ENCODE results near the gene TCL1B. TPM values are rescaled to one million over a fixed set of nuclear protein-coding genes. Genes with fewer than 3 reads are reported as not detected.

Gene TCL1B
- total and polyA plus RNA-seq, 4 donors, result 0.19 TPM; not detected in 3

DNA sequence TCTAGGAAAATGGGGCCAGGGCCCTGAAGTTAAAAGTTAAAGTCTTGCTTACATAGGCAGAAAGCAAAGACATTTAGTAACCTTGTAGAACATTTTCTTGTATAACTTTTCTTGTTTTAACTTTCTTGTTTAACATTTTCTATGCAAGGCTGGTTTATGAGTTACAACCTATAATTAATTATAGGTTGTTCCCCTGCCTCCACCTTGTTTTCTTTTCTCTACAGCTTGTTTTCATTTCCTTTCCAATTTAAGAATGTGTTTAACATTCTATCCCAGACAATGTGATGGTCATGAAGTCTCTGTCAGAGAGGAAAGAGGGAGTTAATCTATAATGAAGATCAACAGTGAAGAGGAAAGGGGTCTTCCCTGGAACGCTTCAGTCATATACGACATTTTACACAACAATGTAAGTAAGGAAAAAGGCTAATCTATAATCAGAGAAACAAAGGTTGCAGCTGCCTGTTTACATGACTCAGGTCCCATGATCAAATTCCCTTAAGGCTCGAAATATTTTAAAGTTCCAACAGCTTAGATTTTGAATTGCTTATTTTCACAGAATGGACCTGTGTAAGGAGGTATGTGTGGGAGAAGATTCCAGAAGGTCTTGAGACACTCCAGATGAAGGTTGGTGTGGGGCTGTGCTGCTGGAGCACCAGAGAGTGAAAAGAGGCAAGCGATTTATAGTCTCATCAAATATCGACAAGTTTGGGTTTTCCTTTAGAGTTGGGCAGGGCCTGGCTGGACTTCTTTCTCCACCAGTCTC is 34.2 kb upstream of the TCL1B start:
- Histone ChIP-seq H3K27ac (ENCODE audit: low read depth in 1 of 2, low read length in 2 of 2) (no peak overlapping the region), H3K4me3 (ENCODE audit: low read depth in 1 of 3, low read length in 3 of 3) (no peak overlapping the region), H3K9me3 (ENCODE audit: control insufficient read depth in 4 of 4, low read length in 3 of 4) (no peaks in the 10 kb centered on the region), H3K36me3 (ENCODE audit: control insufficient read depth in 4 of 4, insufficient read depth in 3 of 4, low read depth in 1 of 4, low read length in 3 of 4) (no peaks in the 10 kb centered on the region), H3K9ac (ENCODE audit: low read depth in 1 of 2, low read length in 2 of 2) (no peak overlapping the region), H3K4me1 (ENCODE audit: control insufficient read depth in 4 of 4, insufficient read depth in 4 of 4, low read length in 3 of 4) (no peaks in the 10 kb centered on the region), H3K27me3 (ENCODE audit: control insufficient read depth in 4 of 4, insufficient read depth in 4 of 4, low read length in 3 of 4) (no peaks in the 10 kb centered on the region)
- no peak for DNase-seq (ENCODE audit: low spot score)
- TF ChIP-seq SP1 (IDR thresholded peaks at IDR 0.05), result no peak
- TF ChIP-seq FOXA2 (IDR thresholded peaks at IDR 0.05), result no peak
- no peak for TF ChIP-seq EGR1 (IDR thresholded peaks at IDR 0.05; ENCODE audit: low read depth in 2 of 2)
- TF ChIP-seq YY1 (IDR thresholded peaks at IDR 0.05), result no peak
- TF ChIP-seq, protein P1, sequence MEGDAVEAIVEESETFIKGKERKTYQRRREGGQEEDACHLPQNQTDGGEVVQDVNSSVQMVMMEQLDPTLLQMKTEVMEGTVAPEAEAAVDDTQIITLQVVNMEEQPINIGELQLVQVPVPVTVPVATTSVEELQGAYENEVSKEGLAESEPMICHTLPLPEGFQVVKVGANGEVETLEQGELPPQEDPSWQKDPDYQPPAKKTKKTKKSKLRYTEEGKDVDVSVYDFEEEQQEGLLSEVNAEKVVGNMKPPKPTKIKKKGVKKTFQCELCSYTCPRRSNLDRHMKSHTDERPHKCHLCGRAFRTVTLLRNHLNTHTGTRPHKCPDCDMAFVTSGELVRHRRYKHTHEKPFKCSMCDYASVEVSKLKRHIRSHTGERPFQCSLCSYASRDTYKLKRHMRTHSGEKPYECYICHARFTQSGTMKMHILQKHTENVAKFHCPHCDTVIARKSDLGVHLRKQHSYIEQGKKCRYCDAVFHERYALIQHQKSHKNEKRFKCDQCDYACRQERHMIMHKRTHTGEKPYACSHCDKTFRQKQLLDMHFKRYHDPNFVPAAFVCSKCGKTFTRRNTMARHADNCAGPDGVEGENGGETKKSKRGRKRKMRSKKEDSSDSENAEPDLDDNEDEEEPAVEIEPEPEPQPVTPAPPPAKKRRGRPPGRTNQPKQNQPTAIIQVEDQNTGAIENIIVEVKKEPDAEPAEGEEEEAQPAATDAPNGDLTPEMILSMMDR (IDR thresholded peaks at IDR 0.05; ENCODE audit: low read depth, low read length, missing input control), result no peak
- TF ChIP-seq, protein P2, sequence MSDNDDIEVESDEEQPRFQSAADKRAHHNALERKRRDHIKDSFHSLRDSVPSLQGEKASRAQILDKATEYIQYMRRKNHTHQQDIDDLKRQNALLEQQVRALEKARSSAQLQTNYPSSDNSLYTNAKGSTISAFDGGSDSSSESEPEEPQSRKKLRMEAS (IDR thresholded peaks at IDR 0.05), result no peak
- TF ChIP-seq, protein P3, sequence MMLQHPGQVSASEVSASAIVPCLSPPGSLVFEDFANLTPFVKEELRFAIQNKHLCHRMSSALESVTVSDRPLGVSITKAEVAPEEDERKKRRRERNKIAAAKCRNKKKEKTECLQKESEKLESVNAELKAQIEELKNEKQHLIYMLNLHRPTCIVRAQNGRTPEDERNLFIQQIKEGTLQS (IDR thresholded peaks at IDR 0.05), result no peak
- TF ChIP-seq, protein P4, sequence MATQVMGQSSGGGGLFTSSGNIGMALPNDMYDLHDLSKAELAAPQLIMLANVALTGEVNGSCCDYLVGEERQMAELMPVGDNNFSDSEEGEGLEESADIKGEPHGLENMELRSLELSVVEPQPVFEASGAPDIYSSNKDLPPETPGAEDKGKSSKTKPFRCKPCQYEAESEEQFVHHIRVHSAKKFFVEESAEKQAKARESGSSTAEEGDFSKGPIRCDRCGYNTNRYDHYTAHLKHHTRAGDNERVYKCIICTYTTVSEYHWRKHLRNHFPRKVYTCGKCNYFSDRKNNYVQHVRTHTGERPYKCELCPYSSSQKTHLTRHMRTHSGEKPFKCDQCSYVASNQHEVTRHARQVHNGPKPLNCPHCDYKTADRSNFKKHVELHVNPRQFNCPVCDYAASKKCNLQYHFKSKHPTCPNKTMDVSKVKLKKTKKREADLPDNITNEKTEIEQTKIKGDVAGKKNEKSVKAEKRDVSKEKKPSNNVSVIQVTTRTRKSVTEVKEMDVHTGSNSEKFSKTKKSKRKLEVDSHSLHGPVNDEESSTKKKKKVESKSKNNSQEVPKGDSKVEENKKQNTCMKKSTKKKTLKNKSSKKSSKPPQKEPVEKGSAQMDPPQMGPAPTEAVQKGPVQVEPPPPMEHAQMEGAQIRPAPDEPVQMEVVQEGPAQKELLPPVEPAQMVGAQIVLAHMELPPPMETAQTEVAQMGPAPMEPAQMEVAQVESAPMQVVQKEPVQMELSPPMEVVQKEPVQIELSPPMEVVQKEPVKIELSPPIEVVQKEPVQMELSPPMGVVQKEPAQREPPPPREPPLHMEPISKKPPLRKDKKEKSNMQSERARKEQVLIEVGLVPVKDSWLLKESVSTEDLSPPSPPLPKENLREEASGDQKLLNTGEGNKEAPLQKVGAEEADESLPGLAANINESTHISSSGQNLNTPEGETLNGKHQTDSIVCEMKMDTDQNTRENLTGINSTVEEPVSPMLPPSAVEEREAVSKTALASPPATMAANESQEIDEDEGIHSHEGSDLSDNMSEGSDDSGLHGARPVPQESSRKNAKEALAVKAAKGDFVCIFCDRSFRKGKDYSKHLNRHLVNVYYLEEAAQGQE (IDR thresholded peaks at IDR 0.05), result no peak
- no peak for TF ChIP-seq HNF4G (IDR thresholded peaks at IDR 0.05)
- no peak for TF ChIP-seq JUND (IDR thresholded peaks at IDR 0.05)
- TF ChIP-seq RAD21 (IDR thresholded peaks at IDR 0.05), result no peak
- no peak for TF ChIP-seq FOXA1 (IDR thresholded peaks at IDR 0.05)
- TF ChIP-seq HNF4A (conservative IDR thresholded peaks at IDR 0.05), result no peak
- no peak for TF ChIP-seq TAF1 (conservative IDR thresholded peaks at IDR 0.05)
- no peak for TF ChIP-seq NR2F2 (IDR thresholded peaks at IDR 0.05)
- no peak for TF ChIP-seq GABPA (IDR thresholded peaks at IDR 0.05 in 1 of 2, conservative IDR thresholded peaks at IDR 0.05 in 1 of 2)
- WGBS, result 68% methylated on average over 5 of the region's 5 CpGs

DNA sequence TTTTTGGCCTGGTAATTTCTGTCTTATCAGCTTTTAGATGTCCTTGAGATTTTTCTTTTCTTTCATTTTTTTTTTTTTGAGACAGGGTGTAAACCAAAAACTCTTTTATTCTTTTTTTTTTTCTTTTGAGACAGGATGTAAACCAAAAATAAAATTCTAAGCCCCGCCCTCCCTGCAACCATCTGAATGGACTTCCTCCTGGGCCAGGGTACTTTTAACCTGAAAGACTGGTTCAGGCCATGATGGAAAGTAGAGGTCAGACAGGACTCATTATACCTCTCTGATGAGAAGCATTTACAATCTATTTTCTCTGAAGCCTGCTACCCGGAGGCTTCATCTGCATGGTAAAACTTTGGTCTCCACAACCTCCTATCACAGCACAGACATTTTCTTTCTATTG is 33.5 kb upstream of the TCL1B start:
- H3K4me3 ChIP-seq (ENCODE audit: low read depth in 1 of 3, low read length in 3 of 3), result no peak overlapping the region
- H3K27me3 ChIP-seq (ENCODE audit: control insufficient read depth in 4 of 4, insufficient read depth in 4 of 4, low read length in 3 of 4), result no peaks in the 10 kb centered on the region
- whole genome bisulfite sequencing, result 84% methylated on average over 2 of the region's 2 CpGs
- H3K9me3 ChIP-seq (ENCODE audit: control insufficient read depth in 4 of 4, low read length in 3 of 4), result no peaks in the 10 kb centered on the region
- DNase-seq (ENCODE audit: low spot score), result no peak
- TF ChIP-seq, protein P1 (IDR thresholded peaks at IDR 0.05; ENCODE audit: low read depth, low read length, missing input control), result no peak
- TF ChIP-seq RXRA (IDR thresholded peaks at IDR 0.05) (no peak), JUND (IDR thresholded peaks at IDR 0.05) (no peak), NR2F2 (IDR thresholded peaks at IDR 0.05) (no peak), RAD21 (IDR thresholded peaks at IDR 0.05) (no peak), FOXA2 (IDR thresholded peaks at IDR 0.05) (no peak), HNF4G (IDR thresholded peaks at IDR 0.05) (no peak), GABPA (IDR thresholded peaks at IDR 0.05 in 1 of 2, conservative IDR thresholded peaks at IDR 0.05 in 1 of 2) (no peak)
- TF ChIP-seq, protein P4 (IDR thresholded peaks at IDR 0.05), result no peak
- no peaks in the 10 kb centered on the region for H3K36me3 ChIP-seq (ENCODE audit: control insufficient read depth in 4 of 4, insufficient read depth in 3 of 4, low read depth in 1 of 4, low read length in 3 of 4)
- no peak overlapping the region for H3K27ac ChIP-seq (ENCODE audit: low read depth in 1 of 2, low read length in 2 of 2)
- no peaks in the 10 kb centered on the region for H3K4me1 ChIP-seq (ENCODE audit: control insufficient read depth in 4 of 4, insufficient read depth in 4 of 4, low read length in 3 of 4)
- no peak overlapping the region for H3K9ac ChIP-seq (ENCODE audit: low read depth in 1 of 2, low read length in 2 of 2)

Data from liver (tissue), 9 donors.